Measurements from ENCODE around the gene CCDC3. TPM values are rescaled to one million over a fixed set of nuclear protein-coding genes. Genes with fewer than 3 reads are reported as not detected.

CCDC3 gene
- polyA plus RNA-seq, 1 donor from 2014 or later: not detected

GRCh38 chr10:12909836-12910185, 91.7 kb downstream of the CCDC3 start:
- H3K4me1 Mint-ChIP-seq: no peaks in the 10 kb centered on the region
- H3K4me3 Mint-ChIP-seq: no peak overlapping the region
- no peaks in the 10 kb centered on the region for H3K36me3 Mint-ChIP-seq
- H3K27ac Mint-ChIP-seq: no peak overlapping the region
- peaks cover 2 to 13% (median 4%) of the 10 kb centered on the region in 3 donors for H3K9me3 Mint-ChIP-seq
- peaks cover 4% of the 10 kb centered on the region for H3K27me3 Mint-ChIP-seq

- H3K4me3 Mint-ChIP-seq: no peak overlapping the region
- H3K27ac Mint-ChIP-seq: no peak overlapping the region
- H3K9me3 Mint-ChIP-seq: peaks cover 2 to 13% (median 4%) of the 10 kb centered on the region in 3 donors
- H3K36me3 Mint-ChIP-seq: no peaks in the 10 kb centered on the region
- H3K27me3 Mint-ChIP-seq: peaks cover 3% of the 10 kb centered on the region
- no peaks in the 10 kb centered on the region for H3K4me1 Mint-ChIP-seq
These were observed 92.2 kb downstream of the CCDC3 start for GRCh38 chr10:12909182-12909835.

- Mint-ChIP-seq H3K9me3 (peaks cover 2 to 13% (median 4%) of the 10 kb centered on the region in 3 donors), H3K4me3 (no peak overlapping the region), H3K4me1 (no peaks in the 10 kb centered on the region), H3K27ac (no peak overlapping the region), H3K27me3 (peaks cover 3% of the 10 kb centered on the region), H3K36me3 (no peaks in the 10 kb centered on the region)
These were observed 92.7 kb downstream of the CCDC3 start for GRCh38 chr10:12908773-12909172.

- Mint-ChIP-seq H3K9me3 (peaks cover 2 to 11% (median 4%) of the 10 kb centered on the region in 3 donors), H3K27me3 (no peaks in the 10 kb centered on the region), H3K4me1 (no peaks in the 10 kb centered on the region), H3K36me3 (no peaks in the 10 kb centered on the region), H3K4me3 (no peak overlapping the region), H3K27ac (no peak overlapping the region)
These were observed 93.9 kb downstream of the CCDC3 start for GRCh38 chr10:12907656-12908055.

GRCh38 chr10:12906051-12906541, 95.4 kb downstream of the CCDC3 start:
- H3K27ac Mint-ChIP-seq: no peak overlapping the region
- H3K4me1 Mint-ChIP-seq: peaks cover 0 to 3% (median 0%) of the 10 kb centered on the region in 3 donors
- H3K9me3 Mint-ChIP-seq: no peaks in the 10 kb centered on the region
- no peaks in the 10 kb centered on the region for H3K36me3 Mint-ChIP-seq
- peaks cover 2% of the 10 kb centered on the region for H3K27me3 Mint-ChIP-seq
- no peak overlapping the region for H3K4me3 Mint-ChIP-seq

- H3K9me3 Mint-ChIP-seq: no peaks in the 10 kb centered on the region
These were observed 96.4 kb downstream of the CCDC3 start for GRCh38 chr10:12905067-12905466.

GRCh38 chr10:12902851-12903358, 98.6 kb downstream of the CCDC3 start:
- no peaks in the 10 kb centered on the region for H3K9me3 Mint-ChIP-seq
- H3K27me3 Mint-ChIP-seq: peaks cover 5% of the 10 kb centered on the region
- H3K4me3 Mint-ChIP-seq: no peak overlapping the region
- H3K27ac Mint-ChIP-seq: no peak overlapping the region
- peaks cover 0 to 3% (median 0%) of the 10 kb centered on the region in 3 donors for H3K4me1 Mint-ChIP-seq
- H3K36me3 Mint-ChIP-seq: no peaks in the 10 kb centered on the region

More at GRCh38 chr10:12905067-12905466, 96.4 kb downstream of the CCDC3 start:
- Mint-ChIP-seq H3K4me3 (no peak overlapping the region), H3K27ac (no peak overlapping the region), H3K36me3 (no peaks in the 10 kb centered on the region), H3K4me1 (peaks cover 0 to 3% (median 0%) of the 10 kb centered on the region in 3 donors), H3K27me3 (peaks cover 2% of the 10 kb centered on the region)

- Mint-ChIP-seq H3K27me3 (peaks cover 7% of the 10 kb centered on the region), H3K9me3 (peaks cover 0 to 1% (median 0%) of the 10 kb centered on the region in 3 donors), H3K27ac (peak overlapping the region in 1 of 3 donors; percentile 40), H3K4me1 (peaks cover 0 to 3% (median 0%) of the 10 kb centered on the region in 3 donors), H3K36me3 (no peaks in the 10 kb centered on the region), H3K4me3 (no peak overlapping the region)
These were observed 99.4 kb downstream of the CCDC3 start for GRCh38 chr10:12902135-12902572.

- Mint-ChIP-seq H3K4me3 (no peak overlapping the region), H3K9me3 (peaks cover 0 to 3% (median 0%) of the 10 kb centered on the region in 3 donors), H3K4me1 (peaks cover 0 to 3% (median 0%) of the 10 kb centered on the region in 3 donors), H3K36me3 (no peaks in the 10 kb centered on the region), H3K27ac (no peak overlapping the region), H3K27me3 (peaks cover 18% of the 10 kb centered on the region)
These were observed 102.0 kb downstream of the CCDC3 start for GRCh38 chr10:12899546-12899945.

- H3K4me1 Mint-ChIP-seq: peaks cover 0 to 3% (median 0%) of the 10 kb centered on the region in 3 donors
- H3K27ac Mint-ChIP-seq: no peak overlapping the region
- peaks cover 2 to 7% (median 4%) of the 10 kb centered on the region in 3 donors for H3K9me3 Mint-ChIP-seq
- peaks cover 18% of the 10 kb centered on the region for H3K27me3 Mint-ChIP-seq
- H3K36me3 Mint-ChIP-seq: no peaks in the 10 kb centered on the region
- H3K4me3 Mint-ChIP-seq: no peak overlapping the region
These were observed 103.2 kb downstream of the CCDC3 start for GRCh38 chr10:12898271-12898670.

- Mint-ChIP-seq H3K9me3 (peaks cover 5 to 14% (median 10%) of the 10 kb centered on the region in 3 donors), H3K27me3 (peaks cover 21% of the 10 kb centered on the region), H3K36me3 (no peaks in the 10 kb centered on the region), H3K4me3 (no peak overlapping the region), H3K4me1 (peaks cover 0 to 3% (median 0%) of the 10 kb centered on the region in 3 donors), H3K27ac (no peak overlapping the region)
These were observed 104.2 kb downstream of the CCDC3 start for GRCh38 chr10:12897278-12897677.

- no peak overlapping the region for H3K27ac Mint-ChIP-seq
- H3K9me3 Mint-ChIP-seq: peaks cover 7 to 20% (median 17%) of the 10 kb centered on the region in 3 donors
These were observed 105.3 kb downstream of the CCDC3 start for GRCh38 chr10:12896251-12896650.

GRCh38 chr10:12892924-12893323, 108.6 kb downstream of the CCDC3 start:
- Mint-ChIP-seq H3K4me1 (no peaks in the 10 kb centered on the region), H3K36me3 (no peaks in the 10 kb centered on the region), H3K9me3 (peaks cover 7 to 20% (median 17%) of the 10 kb centered on the region in 3 donors), H3K4me3 (no peak overlapping the region), H3K27ac (no peak overlapping the region), H3K27me3 (peaks cover 17% of the 10 kb centered on the region)

More at GRCh38 chr10:12896251-12896650, 105.3 kb downstream of the CCDC3 start:
- H3K36me3 Mint-ChIP-seq: no peaks in the 10 kb centered on the region
- H3K27me3 Mint-ChIP-seq: peaks cover 20% of the 10 kb centered on the region
- H3K4me3 Mint-ChIP-seq: no peak overlapping the region
- no peaks in the 10 kb centered on the region for H3K4me1 Mint-ChIP-seq

- Mint-ChIP-seq H3K4me1 (no peaks in the 10 kb centered on the region), H3K27ac (no peak overlapping the region), H3K4me3 (no peak overlapping the region), H3K9me3 (peaks cover 7 to 20% (median 15%) of the 10 kb centered on the region in 3 donors), H3K27me3 (peaks cover 11% of the 10 kb centered on the region), H3K36me3 (no peaks in the 10 kb centered on the region)
These were observed 110.6 kb downstream of the CCDC3 start for GRCh38 chr10:12890958-12891357.

- Mint-ChIP-seq H3K9me3 (peaks cover 6 to 17% (median 15%) of the 10 kb centered on the region in 3 donors), H3K27me3 (peaks cover 17% of the 10 kb centered on the region), H3K36me3 (no peaks in the 10 kb centered on the region), H3K4me1 (no peaks in the 10 kb centered on the region), H3K4me3 (no peak overlapping the region), H3K27ac (no peak overlapping the region)
These were observed 113.0 kb downstream of the CCDC3 start for GRCh38 chr10:12888470-12888869.
